GM21526 (cell line): ENCODE results near the gene RAET1E.
"Not testable (repeated sequence)": the region's sequence is repeated elsewhere in the genome, so short reads cannot be mapped to it uniquely, and the experiment has no call there.

ENCODE experiments used
- ATAC-seq: cut with Tn5 transposase; IDR thresholded peaks from one replicate; pipeline ENCODE4 v1.9.1; 2021; ENCODE audit warnings: moderate library complexity; ENCODE audit not compliant: unreplicated experiment, low FRiP score

RAET1E gene

GRCh38 chr6:149929422-149929821 is 31.5 kb upstream of the RAET1E start:
- no peak for ATAC-seq

GRCh38 chr6:149927025-149927424 is 29.1 kb upstream of the RAET1E start:
- not testable (repeated sequence) for ATAC-seq

GRCh38 chr6:149925974-149926777 is 28.3 kb upstream of the RAET1E start:
- ATAC-seq: no peak

- no peak for ATAC-seq
These were observed 27.5 kb upstream of the RAET1E start for GRCh38 chr6:149925253-149925973.

- ATAC-seq: no peak
These were observed 27.0 kb upstream of the RAET1E start for GRCh38 chr6:149924933-149925252.

GRCh38 chr6:149924206-149924932 is 26.5 kb upstream of the RAET1E start:
- ATAC-seq: no peak

GRCh38 chr6:149923327-149923986 is 25.5 kb upstream of the RAET1E start:
- ATAC-seq: no peak

- ATAC-seq: no peak
These were observed 24.9 kb upstream of the RAET1E start, which contains the start of gene RAET1G for GRCh38 chr6:149922642-149923326. Gene RAET1G, minus strand, starts transcription at chr6:149923121. Its CDS starts 111 bp downstream, at chr6:149923010.

- not testable (repeated sequence) for ATAC-seq
These were observed 24.2 kb upstream of the RAET1E start for GRCh38 chr6:149922091-149922490.

GRCh38 chr6:149921361-149921760 is 23.4 kb upstream of the RAET1E start:
- no peak for ATAC-seq

- no peak for ATAC-seq
These were observed 21.9 kb upstream of the RAET1E start for GRCh38 chr6:149919834-149920225.

- not testable (repeated sequence) for ATAC-seq
These were observed 21.4 kb upstream of the RAET1E start for GRCh38 chr6:149919126-149919833.

GRCh38 chr6:149918151-149918905 is 20.4 kb upstream of the RAET1E start:
- no peak for ATAC-seq

- no peak for ATAC-seq
These were observed 19.8 kb upstream of the RAET1E start for GRCh38 chr6:149917679-149918078.

- no peak for ATAC-seq
These were observed 18.3 kb upstream of the RAET1E start for GRCh38 chr6:149915970-149916865.

- no peak for ATAC-seq
These were observed 15.8 kb upstream of the RAET1E start for GRCh38 chr6:149913540-149914240.

- ATAC-seq: no peak
These were observed 15.2 kb upstream of the RAET1E start for GRCh38 chr6:149913085-149913484.
